ENCODE data around the gene CBX7.

- TF ChIP-seq ATF4 (CRISPR knock-in tag; IDR thresholded peaks at IDR 0.05), result no peak
- no peak for TF ChIP-seq BDP1 (IDR thresholded peaks at IDR 0.05; ENCODE audit: insufficient read depth, insufficient read length)
Measured at GRCh38 chr22:39174498-39175352, 22.2 kb upstream of the CBX7 start.

All from K562 (cell line).